ENCODE results near the gene PPIL4.

DNA sequence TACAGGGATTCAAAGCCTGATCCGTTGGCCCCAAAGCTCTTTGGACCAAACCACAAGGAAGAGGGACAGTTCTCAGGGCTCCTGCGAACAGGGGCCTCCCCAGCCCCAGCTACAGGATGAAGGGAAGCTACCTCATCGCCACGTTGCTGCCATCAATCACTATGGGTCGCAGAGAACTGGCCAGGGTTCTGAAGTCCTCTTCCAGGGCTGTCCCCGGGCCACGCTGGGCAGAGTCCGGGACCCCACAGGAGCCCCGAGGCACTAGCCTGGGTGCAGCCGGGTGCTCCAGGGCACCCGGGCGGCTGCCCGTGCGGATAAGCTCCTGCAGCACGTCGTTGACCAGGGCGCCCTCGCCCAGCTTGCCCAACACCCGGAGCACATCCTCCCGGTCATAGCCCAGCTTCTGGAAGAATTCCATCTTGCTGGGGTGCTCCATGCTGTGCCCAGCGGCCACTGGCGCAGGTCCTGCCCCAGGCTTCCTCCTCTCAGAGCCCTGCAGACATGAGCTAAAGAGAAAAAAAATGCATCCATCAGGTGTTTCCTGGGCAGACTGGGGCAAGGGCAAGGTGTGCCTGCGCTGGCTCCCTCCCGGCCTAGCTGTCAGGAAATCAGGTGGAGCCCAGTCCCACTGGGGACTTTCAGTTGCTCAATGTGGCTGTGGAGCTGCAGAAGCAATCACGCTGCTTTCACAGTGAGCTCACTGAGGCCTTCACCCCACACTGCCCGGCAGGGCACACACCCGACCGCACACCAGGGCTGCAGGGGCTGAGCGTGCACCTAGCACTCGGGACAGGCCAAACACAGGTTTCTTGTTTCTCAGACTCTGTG, 71.5 kb downstream of the PPIL4 start:
- TF ChIP-seq, protein P1, sequence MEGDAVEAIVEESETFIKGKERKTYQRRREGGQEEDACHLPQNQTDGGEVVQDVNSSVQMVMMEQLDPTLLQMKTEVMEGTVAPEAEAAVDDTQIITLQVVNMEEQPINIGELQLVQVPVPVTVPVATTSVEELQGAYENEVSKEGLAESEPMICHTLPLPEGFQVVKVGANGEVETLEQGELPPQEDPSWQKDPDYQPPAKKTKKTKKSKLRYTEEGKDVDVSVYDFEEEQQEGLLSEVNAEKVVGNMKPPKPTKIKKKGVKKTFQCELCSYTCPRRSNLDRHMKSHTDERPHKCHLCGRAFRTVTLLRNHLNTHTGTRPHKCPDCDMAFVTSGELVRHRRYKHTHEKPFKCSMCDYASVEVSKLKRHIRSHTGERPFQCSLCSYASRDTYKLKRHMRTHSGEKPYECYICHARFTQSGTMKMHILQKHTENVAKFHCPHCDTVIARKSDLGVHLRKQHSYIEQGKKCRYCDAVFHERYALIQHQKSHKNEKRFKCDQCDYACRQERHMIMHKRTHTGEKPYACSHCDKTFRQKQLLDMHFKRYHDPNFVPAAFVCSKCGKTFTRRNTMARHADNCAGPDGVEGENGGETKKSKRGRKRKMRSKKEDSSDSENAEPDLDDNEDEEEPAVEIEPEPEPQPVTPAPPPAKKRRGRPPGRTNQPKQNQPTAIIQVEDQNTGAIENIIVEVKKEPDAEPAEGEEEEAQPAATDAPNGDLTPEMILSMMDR (IDR thresholded peaks at IDR 0.05; ENCODE audit: low read depth, low read length) = no peak
- no peak for TF ChIP-seq EZH2phosphoT487 (IDR thresholded peaks at IDR 0.05; ENCODE audit: low read depth)

Measured in OCI-LY3 (cell line).